BJ (cell line): ENCODE results near the gene PRSS8. TPM values are rescaled to one million over a fixed set of nuclear protein-coding genes. Genes with fewer than 3 reads are reported as not detected.
A peak's percentile ranks its signal among the peaks of the same experiment; 100 is the strongest.
"Not testable (repeated sequence)": the region's sequence is repeated elsewhere in the genome, so short reads cannot be mapped to it uniquely, and the experiment has no call there.

Source experiments
- CTCF ChIA-PET: fragments of 350-600 bp; formaldehyde crosslinking; extraction: SDS; loops from one replicate; lab custom pipeline; 2021; ENCODE audit warnings: antibody characterized with exemption, inconsistent platforms; lab: Yijun Ruan, JAX
- POLR2A ChIA-PET: fragments of 300-600 bp; sonication (Branson Sonifier 250); formaldehyde crosslinking; extraction: SDS; loops from one replicate; lab custom pipeline; 2021; ENCODE audit warnings: antibody characterized with exemption; lab: Charles Lee
- DNase-seq: peaks from one replicate; pipeline ENCODE4 v3.0.0-alpha.2; 2011; ENCODE audit warnings: low read depth
- H3K27me3 ChIP-seq: 2 replicates; pipeline ENCODE4 v1.6.0; 2011; ENCODE audit warnings: low read length; ENCODE audit not compliant: control insufficient read depth, insufficient read depth
- H3K36me3 ChIP-seq: 2 replicates; pipeline ENCODE4 v1.5.1; 2011; ENCODE audit warnings: low read length; ENCODE audit not compliant: control insufficient read depth, insufficient read depth
- H3K4me3 ChIP-seq: 2 replicates; pipeline ENCODE4 v1.5.1; 2011; ENCODE audit warnings: low read depth, mild to moderate bottlenecking, control low read depth, low read length
- polyA plus RNA-seq: library from polyadenylated mRNA; depleted of rRNA; stranded (reverse); fragments of >200 nt; gene quantifications from 2 replicates; pipeline ENCODE4 v1.2.3, GENCODE V29; 2011
- TF ChIP-seq, protein P1 (sequence below): IDR thresholded peaks from 2 replicates; pipeline ENCODE4 v1.5.1; 2011; ENCODE audit warnings: low read depth, mild to moderate bottlenecking, control low read depth, inconsistent platforms, low read length, moderate library complexity; ENCODE audit not compliant: insufficient read depth

The PRSS8 gene
- polyA plus RNA-seq, 1 experiment, result not detected

DNA sequence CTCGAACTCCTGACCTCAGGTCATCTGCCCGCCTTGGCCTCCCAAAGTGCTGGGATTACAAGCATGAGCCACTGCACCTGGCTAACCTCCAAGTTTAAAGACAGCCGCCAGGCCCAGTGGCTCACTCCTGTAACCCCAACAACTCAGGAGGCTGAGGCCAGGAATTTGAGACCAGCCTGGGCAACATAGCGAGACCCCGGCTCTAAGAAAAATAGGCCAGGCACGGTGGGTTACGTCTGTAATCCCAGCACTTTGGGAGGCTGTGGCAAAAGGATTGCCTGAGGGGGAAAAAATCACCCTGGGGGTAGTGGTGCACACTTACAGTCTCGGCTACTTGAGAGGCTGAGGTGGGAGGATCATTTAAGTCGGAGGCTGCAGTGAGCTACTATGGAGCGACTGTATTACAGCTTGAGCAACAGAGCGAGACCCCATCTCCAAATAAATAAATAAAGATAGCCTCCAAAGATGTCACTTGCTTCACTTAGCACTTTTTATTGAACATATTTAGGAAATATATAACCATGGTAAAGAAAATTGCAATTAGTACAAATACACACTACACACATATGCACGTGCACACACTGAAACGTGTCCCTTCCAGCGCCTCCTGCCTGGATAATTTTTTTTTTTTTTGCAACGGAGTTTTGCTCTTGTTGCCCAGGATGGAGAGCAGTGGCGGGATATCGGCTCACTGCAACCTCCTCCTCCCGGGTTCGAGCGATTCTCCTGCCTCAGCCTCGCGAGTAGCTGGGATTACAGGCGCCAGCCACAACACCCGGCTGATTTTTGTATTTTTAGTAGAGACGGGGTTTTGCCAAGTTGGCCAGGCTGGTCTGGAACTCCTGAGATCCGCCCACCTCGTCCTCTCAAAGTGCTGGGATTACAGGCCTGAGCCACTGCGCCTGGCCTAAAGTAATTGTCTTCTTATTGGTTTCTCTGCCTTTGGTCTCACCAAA lies 28.7 kb downstream of the PRSS8 start:
- TF ChIP-seq, protein P1, sequence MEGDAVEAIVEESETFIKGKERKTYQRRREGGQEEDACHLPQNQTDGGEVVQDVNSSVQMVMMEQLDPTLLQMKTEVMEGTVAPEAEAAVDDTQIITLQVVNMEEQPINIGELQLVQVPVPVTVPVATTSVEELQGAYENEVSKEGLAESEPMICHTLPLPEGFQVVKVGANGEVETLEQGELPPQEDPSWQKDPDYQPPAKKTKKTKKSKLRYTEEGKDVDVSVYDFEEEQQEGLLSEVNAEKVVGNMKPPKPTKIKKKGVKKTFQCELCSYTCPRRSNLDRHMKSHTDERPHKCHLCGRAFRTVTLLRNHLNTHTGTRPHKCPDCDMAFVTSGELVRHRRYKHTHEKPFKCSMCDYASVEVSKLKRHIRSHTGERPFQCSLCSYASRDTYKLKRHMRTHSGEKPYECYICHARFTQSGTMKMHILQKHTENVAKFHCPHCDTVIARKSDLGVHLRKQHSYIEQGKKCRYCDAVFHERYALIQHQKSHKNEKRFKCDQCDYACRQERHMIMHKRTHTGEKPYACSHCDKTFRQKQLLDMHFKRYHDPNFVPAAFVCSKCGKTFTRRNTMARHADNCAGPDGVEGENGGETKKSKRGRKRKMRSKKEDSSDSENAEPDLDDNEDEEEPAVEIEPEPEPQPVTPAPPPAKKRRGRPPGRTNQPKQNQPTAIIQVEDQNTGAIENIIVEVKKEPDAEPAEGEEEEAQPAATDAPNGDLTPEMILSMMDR, result no peak
- H3K36me3 ChIP-seq, result peaks cover 17% of the 10 kb centered on the region
- H3K4me3 ChIP-seq, result no peak overlapping the region
- ChIA-PET POLR2A (no interaction called here), CTCF (interaction anchor here (0.7 to 1.0 kb wide), 2 partner anchors 36 to 89 kb away, joined by 3 read pairs; no protein-coding TSS in a partner anchor)
- DNase-seq, result no peak
- no peaks in the 10 kb centered on the region for H3K27me3 ChIP-seq

- no peak for DNase-seq
- H3K27me3 ChIP-seq, result no peaks in the 10 kb centered on the region
- POLR2A ChIA-PET, result no interaction called here
- TF ChIP-seq, protein P1, result peak; percentile 86
- H3K4me3 ChIP-seq, result no peak overlapping the region
- CTCF ChIA-PET, result no interaction called here
- peaks cover 8% of the 10 kb centered on the region for H3K36me3 ChIP-seq
Measured at GRCh38 chr16:31105677-31106213, 29.8 kb downstream of the PRSS8 start.

GRCh38 chr16:31100876-31101641 lies 34.5 kb downstream of the PRSS8 start:
- CTCF ChIA-PET, result interaction anchor here (1.0 to 1.6 kb wide), 6 partner anchors 38 to 151 kb away, joined by 3 to 4 read pairs (median 3); partner anchors contain the start of gene HSD3B7

GRCh38 chr16:31099860-31100638 lies 35.5 kb downstream of the PRSS8 start:
- CTCF ChIA-PET, result interaction anchor here (0.8 to 1.8 kb wide), 6 partner anchors 22 to 150 kb away, joined by 3 to 6 read pairs (median 4); no protein-coding TSS in a partner anchor
- Histone ChIP-seq H3K36me3 (no peaks in the 10 kb centered on the region), H3K4me3 (no peak overlapping the region), H3K27me3 (no peaks in the 10 kb centered on the region)
- TF ChIP-seq, protein P1, result no peak
- DNase-seq, result no peak
- POLR2A ChIA-PET, result no interaction called here

More at GRCh38 chr16:31100876-31101641, 34.5 kb downstream of the PRSS8 start:
- DNase-seq, H3K36me3 ChIP-seq, POLR2A ChIA-PET, H3K4me3 ChIP-seq, H3K27me3 ChIP-seq: not testable (repeated sequence)
